Stimulated activated memory B cell treated with anti-CD40 and anti-IgM and Interleukin-4, amounts not matched to agents 10 μg/mL and 1 μg/mL and 100 μg/mL, for 72 hours (primary cell): ENCODE data around the gene VWC2.

ENCODE experiments used
- ATAC-seq: fragments of 150-1000 bp; cut with Tn5 transposase; 2 replicates; pipeline ENCODE4 v1.10.0; 2021
- H3K27ac Mint-ChIP-seq: one replicate; pipeline ENCODE4 v1.8.0; 2022; ENCODE audit warnings: mild to moderate bottlenecking, mixed read lengths
- H3K27me3 Mint-ChIP-seq: one replicate; pipeline ENCODE4 v1.8.0; 2022; ENCODE audit warnings: mixed read lengths
- H3K36me3 Mint-ChIP-seq: one replicate; pipeline ENCODE4 v1.8.0; 2022; ENCODE audit warnings: mixed read lengths
- H3K4me1 Mint-ChIP-seq: one replicate; pipeline ENCODE4 v1.8.0; 2022; ENCODE audit warnings: mixed read lengths
- H3K4me3 Mint-ChIP-seq: one replicate; pipeline ENCODE4 v1.8.0; 2022; ENCODE audit warnings: mild to moderate bottlenecking, moderate library complexity, mixed read lengths
- H3K9me3 Mint-ChIP-seq: one replicate; pipeline ENCODE4 v1.8.0; 2022; ENCODE audit warnings: mixed read lengths

Gene VWC2

DNA sequence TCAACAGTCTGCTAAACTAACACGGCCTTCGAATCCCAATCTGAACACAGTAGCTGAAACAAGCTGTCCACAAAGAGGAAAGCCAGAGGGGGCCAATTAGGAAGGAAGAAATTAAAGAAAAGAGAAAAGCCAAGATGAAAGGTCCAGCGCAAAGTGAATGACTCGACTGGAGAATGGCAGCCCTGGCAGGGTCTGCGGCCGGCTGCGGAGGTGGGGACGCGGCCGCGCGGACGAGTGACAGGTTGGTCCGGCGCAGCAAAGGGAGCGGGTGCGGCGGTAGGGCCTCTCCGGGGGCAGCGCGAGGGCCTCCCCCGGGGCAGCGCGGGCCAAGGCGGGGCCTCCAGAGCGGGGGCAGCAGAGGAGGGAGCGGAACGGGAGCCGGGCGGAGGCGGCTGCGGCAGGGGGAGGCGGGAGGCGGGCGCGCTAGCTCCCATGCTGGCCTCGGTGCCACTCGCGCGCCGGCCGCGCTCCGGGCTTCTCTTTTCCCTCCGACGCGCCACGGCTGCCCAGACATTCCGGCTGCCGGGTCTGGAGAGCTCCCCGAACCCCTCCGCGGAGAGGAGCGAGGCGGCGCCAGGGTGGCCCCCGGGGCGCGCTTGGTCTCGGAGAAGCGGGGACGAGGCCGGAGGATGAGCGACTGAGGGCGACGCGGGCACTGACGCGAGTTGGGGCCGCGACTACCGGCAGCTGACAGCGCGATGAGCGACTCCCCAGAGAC is at the start of gene VWC2:
VWC2 (plus strand) TSS at position 421 of the 718 bp plus-strand sequence. CDS start 1,798 bp downstream, outside the sequence.
- H3K36me3 Mint-ChIP-seq, result no peaks in the 10 kb centered on the region
- peak within 1 kb of the TSS; percentile 52 for H3K4me3 Mint-ChIP-seq
- peaks cover 7% of the 10 kb centered on the region for H3K9me3 Mint-ChIP-seq
- peaks cover 78% of the 10 kb centered on the region for H3K27me3 Mint-ChIP-seq
- no peak within 1 kb of the TSS for H3K27ac Mint-ChIP-seq
- H3K4me1 Mint-ChIP-seq, result peaks cover 12% of the 10 kb centered on the region
- no peak for ATAC-seq

DNA sequence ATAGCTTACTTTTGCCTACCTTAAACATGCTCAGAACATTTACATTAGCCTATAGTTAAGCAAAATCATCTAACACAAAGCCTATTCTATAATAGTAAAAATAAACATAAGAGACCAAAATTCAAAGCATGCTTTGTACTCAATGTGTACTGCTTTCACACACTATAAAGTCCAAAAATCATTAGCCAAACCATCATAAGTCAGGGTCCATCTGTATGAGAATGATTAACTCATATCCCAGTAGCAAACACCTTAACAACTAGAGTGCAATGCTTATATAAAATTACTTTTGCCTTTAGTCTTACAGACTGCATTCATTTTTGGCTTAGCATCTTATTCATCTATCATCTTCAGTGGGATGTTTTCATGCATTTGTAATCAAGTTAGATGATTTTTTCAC is 49.4 kb upstream of the VWC2 start:
- no peaks in the 10 kb centered on the region for H3K36me3 Mint-ChIP-seq
- no peaks in the 10 kb centered on the region for H3K4me1 Mint-ChIP-seq
- no peaks in the 10 kb centered on the region for H3K9me3 Mint-ChIP-seq
- no peaks in the 10 kb centered on the region for H3K27me3 Mint-ChIP-seq
- H3K27ac Mint-ChIP-seq, result no peak overlapping the region
- ATAC-seq, result no peak
- H3K4me3 Mint-ChIP-seq, result no peak overlapping the region

DNA sequence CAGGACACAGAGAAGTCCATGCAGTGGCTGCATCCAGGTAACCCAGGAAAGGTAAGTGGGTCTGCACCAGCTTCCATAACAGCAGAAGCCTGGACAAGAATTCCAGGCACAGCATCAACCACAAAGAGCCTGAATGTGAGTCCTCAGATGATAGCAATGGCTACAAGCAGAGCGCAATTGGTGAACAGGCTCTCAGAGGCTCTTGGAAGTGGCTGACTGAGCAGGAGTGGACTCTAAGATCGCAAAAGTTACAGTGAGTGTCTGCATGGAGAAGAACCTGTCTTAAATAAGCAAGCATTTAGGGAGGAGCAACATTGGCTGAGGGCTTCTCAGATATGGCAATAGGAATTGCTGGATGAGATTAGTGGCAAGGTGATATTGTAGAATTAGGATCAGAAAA is 41.6 kb upstream of the VWC2 start:
- Mint-ChIP-seq H3K4me1 (no peaks in the 10 kb centered on the region), H3K27ac (no peak overlapping the region), H3K9me3 (no peaks in the 10 kb centered on the region), H3K36me3 (no peaks in the 10 kb centered on the region), H3K27me3 (no peaks in the 10 kb centered on the region), H3K4me3 (no peak overlapping the region)
- ATAC-seq, result no peak

DNA sequence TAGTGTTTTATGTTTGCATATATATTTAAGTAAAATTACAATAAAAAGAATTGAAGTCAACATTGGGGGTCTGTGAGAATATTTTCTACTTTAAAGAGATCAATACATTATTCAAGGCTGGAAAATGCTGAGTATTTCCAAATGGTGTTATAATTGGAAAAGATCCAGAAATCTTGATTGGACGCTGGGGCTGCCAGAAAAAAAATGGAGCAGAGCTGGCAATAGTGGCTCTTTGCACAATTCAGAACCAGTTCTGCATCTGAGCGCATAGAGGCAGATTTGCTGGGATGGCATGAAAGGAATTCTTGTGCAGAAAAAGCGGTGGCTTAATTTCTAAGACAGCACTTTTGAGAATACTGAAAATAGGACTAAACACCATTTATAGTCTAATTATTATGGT is 10.8 kb upstream of the VWC2 start:
- ATAC-seq, result no peak
- Mint-ChIP-seq H3K4me3 (no peak overlapping the region), H3K4me1 (no peaks in the 10 kb centered on the region), H3K27me3 (no peaks in the 10 kb centered on the region), H3K9me3 (peaks cover 3% of the 10 kb centered on the region), H3K27ac (no peak overlapping the region), H3K36me3 (no peaks in the 10 kb centered on the region)

DNA sequence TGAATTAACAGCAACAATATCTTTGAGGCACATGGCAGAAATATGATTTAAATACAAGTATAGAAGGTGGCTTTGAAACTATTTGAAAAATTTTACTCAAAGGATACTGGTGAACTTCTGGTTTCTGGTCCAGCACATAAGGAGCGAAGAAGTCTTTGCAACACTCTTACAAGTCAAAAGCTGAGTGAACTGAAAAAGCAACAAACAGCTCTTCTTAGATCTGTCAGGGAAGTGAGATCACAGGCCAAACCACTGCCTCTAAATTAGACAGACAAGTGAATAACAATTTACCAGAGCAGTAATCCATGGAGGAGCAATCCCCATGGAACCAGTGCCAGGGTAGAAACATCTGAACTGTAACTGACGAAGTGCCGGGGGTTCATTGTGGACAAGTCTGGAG is 9.6 kb upstream of the VWC2 start:
- peaks cover 3% of the 10 kb centered on the region for H3K9me3 Mint-ChIP-seq
- no peaks in the 10 kb centered on the region for H3K36me3 Mint-ChIP-seq
- no peak for ATAC-seq
- H3K4me3 Mint-ChIP-seq, result no peak overlapping the region
- H3K27ac Mint-ChIP-seq, result no peak overlapping the region
- peaks cover 6% of the 10 kb centered on the region for H3K27me3 Mint-ChIP-seq
- H3K4me1 Mint-ChIP-seq, result no peaks in the 10 kb centered on the region

DNA sequence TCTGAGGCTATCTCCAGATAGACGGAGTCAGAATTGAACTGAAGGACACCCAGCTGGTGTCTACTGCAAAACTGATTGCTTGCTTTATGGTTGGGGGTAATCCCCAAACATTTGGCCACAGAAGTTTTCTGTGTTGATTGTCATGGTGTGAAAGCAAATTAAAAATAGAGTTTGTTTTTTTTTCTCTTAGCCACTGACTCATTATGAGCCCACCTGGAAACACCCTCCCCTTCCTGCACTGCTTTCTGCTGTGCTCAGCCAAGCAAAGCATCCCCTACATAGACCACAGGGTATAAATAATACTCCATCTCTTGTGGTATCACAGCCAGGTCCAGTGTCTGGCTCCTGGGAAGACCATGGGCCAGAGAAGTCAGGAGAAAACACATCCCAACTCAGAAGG is 6.5 kb upstream of the VWC2 start:
- ATAC-seq, result peak; percentile 65
- Mint-ChIP-seq H3K9me3 (peaks cover 10% of the 10 kb centered on the region), H3K27ac (no peak overlapping the region), H3K4me3 (no peak overlapping the region), H3K36me3 (no peaks in the 10 kb centered on the region), H3K4me1 (no peaks in the 10 kb centered on the region), H3K27me3 (peaks cover 38% of the 10 kb centered on the region)

DNA sequence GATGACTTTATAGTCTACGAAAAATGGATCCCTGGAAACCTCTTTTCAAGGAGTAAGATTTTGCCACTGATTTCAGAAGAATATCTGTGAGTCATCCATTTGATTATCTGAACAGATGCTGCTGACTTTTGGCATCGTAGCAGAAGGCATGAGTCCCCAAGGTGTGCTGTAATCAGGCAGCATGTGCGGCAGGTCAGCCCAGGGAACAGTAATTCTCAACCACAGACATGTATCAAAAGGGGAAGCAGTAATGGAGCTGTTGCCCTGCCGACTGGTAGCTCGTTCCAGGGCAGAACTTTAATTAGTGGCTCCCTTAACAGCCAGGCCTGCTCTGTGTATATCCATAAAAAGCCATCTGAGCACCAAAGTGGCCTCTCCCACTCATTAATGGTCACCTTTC is 5.7 kb upstream of the VWC2 start:
- Mint-ChIP-seq H3K27me3 (peaks cover 45% of the 10 kb centered on the region), H3K36me3 (no peaks in the 10 kb centered on the region), H3K4me3 (no peak overlapping the region), H3K27ac (no peak overlapping the region), H3K9me3 (peaks cover 10% of the 10 kb centered on the region), H3K4me1 (peaks cover 2% of the 10 kb centered on the region)
- ATAC-seq, result no peak

DNA sequence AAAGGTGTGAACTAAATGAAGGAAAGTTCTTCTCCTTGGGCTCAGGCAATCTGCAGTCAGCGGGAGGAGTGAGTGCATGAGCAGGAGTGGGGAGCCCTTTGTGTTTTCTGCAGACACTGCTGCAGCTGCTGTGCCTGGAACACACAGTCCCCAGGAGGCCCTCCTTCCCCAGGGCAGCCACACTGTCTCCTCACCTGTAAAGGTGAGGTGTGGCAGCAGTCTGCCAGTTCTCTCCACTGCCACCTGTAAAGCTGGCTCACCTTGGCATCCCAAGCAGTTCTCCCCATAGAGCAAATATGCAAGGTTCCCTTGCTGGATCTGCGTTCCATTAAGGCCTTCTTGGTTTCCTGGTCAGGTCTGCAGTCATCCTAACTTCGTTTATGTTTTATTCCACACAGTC is 5.2 kb upstream of the VWC2 start:
- Mint-ChIP-seq H3K9me3 (peaks cover 10% of the 10 kb centered on the region), H3K4me1 (peaks cover 7% of the 10 kb centered on the region), H3K36me3 (no peaks in the 10 kb centered on the region), H3K27ac (no peak overlapping the region), H3K27me3 (peaks cover 50% of the 10 kb centered on the region), H3K4me3 (no peak overlapping the region)
- ATAC-seq, result no peak

DNA sequence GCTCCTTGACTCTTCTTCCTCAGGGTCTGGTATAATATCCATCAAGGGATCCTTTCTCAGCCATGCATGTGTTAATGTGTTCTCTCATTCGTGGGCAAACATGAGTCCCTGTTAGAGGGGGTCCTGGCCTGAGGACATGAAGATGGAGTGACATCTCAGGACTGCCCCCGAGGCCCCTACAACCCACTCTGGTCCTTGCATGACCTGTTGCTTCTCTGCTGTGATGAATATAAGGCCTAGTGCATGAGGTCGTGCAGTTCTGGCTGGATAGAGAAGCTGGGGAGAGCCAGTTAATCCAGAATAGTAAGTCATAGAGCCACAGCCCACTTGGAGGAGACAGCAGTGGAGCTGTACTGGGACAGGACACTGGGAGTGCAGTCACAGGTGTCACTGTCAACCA is 4.6 kb upstream of the VWC2 start:
- peaks cover 10% of the 10 kb centered on the region for H3K9me3 Mint-ChIP-seq
- no peak for ATAC-seq
- no peak overlapping the region for H3K4me3 Mint-ChIP-seq
- peaks cover 8% of the 10 kb centered on the region for H3K4me1 Mint-ChIP-seq
- peaks cover 55% of the 10 kb centered on the region for H3K27me3 Mint-ChIP-seq
- no peak overlapping the region for H3K27ac Mint-ChIP-seq
- no peaks in the 10 kb centered on the region for H3K36me3 Mint-ChIP-seq

DNA sequence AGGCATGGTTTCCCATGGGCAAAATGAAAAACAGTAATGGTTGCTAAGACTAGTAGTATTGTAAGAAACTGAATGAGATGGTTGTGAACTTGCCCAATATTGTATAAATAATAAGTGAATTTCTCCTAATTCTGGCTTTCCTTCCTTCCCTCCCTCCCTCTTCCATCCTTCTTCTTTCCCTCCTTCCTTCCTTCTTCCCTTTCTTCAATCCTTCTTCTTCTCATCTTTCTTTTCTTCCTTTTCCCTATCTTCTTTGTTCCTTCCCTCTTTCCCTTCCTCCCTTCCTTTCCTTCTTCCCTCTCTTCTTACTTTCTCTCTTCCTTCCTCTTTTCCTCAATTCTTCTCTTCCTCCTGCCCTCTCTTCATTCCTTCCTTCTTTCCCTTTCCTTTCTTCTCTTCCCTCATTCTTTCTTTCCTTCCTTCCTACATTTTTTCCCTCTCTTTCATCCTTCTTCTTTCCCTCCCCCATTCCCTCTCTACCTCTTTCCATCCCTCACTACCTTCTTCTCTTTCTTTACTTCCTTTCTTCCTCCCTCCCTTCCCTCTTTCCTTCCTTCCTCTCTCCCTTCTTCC is 4.1 kb upstream of the VWC2 start:
- H3K36me3 Mint-ChIP-seq, result no peaks in the 10 kb centered on the region
- peaks cover 8% of the 10 kb centered on the region for H3K4me1 Mint-ChIP-seq
- peaks cover 9% of the 10 kb centered on the region for H3K9me3 Mint-ChIP-seq
- H3K4me3 Mint-ChIP-seq, result no peak overlapping the region
- peaks cover 60% of the 10 kb centered on the region for H3K27me3 Mint-ChIP-seq
- ATAC-seq, result no peak
- no peak overlapping the region for H3K27ac Mint-ChIP-seq

DNA sequence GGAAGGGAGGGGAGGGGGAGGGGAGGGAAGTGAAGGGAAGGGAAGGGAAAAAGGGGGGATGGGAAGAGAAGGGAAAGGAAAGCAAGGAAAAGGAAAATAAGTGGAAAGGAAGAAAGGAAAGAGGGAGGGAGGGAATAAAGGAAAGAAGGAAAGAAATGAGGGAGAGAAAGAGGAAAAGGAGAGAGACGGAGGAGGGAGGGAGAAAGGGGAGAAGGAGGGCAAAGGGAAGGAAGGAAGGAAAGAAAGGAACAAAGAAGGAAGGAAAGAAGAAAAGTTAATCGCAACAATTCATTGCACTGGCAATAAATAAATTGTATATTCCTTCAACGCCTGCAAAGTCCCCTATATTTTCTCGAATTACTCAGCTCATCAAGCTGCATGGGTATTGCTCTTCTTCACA is 2.6 kb upstream of the VWC2 start:
- Mint-ChIP-seq H3K36me3 (no peaks in the 10 kb centered on the region), H3K4me3 (no peak overlapping the region), H3K27me3 (peaks cover 75% of the 10 kb centered on the region), H3K27ac (no peak overlapping the region), H3K9me3 (peaks cover 7% of the 10 kb centered on the region), H3K4me1 (peaks cover 12% of the 10 kb centered on the region)
- no peak for ATAC-seq

DNA sequence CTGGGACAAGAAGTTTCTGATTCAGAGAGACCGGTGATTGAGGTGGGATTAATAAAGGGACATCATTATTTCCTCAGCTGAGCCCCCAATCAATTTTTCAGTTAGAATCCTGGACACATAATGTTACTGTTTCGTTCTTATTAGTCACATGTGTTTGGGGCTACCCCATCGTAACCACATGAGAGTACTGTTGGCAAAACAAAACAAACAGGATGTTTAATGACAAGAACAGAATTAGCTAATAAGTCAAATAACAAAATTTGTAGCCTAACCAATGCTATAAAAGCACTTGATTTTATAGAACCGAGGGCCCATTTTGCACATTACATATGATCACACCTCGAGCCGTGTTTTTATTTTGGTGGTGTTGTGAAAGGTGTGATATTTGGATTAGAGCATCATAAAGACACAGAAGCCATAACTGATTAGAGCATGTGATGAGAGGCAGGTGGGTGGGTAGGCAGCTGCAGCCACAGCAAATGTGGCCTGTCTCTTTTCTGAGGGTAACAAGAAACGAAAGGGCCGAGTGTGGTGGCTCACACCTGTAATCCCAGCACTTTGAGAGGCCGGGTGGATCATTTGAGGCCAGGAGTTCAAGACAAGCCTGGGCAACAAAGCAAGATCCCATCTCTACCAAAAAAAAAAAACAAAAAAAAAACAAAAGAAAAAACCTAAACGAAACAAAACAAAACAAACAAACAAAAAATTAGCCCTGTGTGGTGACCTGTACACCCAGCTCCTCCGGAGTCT is 1.8 kb upstream of the VWC2 start:
- ATAC-seq, result no peak
- H3K9me3 Mint-ChIP-seq, result peaks cover 7% of the 10 kb centered on the region
- no peaks in the 10 kb centered on the region for H3K36me3 Mint-ChIP-seq
- no peak overlapping the region for H3K27ac Mint-ChIP-seq
- no peak overlapping the region for H3K4me3 Mint-ChIP-seq
- H3K27me3 Mint-ChIP-seq, result peaks cover 80% of the 10 kb centered on the region
- H3K4me1 Mint-ChIP-seq, result peaks cover 12% of the 10 kb centered on the region

DNA sequence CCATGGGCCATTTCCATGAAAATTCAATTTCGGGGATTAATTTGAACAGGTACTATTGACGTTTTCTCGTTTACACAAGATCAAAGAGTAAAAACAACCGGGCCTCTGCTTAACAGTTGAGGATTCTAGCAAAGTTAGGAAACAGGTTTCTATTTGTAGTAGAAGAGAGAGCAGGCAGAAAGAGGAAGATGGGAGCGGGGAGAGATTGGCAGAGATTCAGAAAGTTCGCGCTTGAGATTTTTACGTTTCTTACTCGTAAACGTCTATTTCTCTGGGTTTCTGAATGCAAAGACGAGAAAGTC is 571 bp upstream of the VWC2 start:
- no peaks in the 10 kb centered on the region for H3K36me3 Mint-ChIP-seq
- no peak overlapping the region for H3K27ac Mint-ChIP-seq
- H3K9me3 Mint-ChIP-seq, result peaks cover 7% of the 10 kb centered on the region
- peaks cover 80% of the 10 kb centered on the region for H3K27me3 Mint-ChIP-seq
- peak overlapping the region; percentile 52 for H3K4me3 Mint-ChIP-seq
- H3K4me1 Mint-ChIP-seq, result peaks cover 12% of the 10 kb centered on the region
- ATAC-seq, result no peak

DNA sequence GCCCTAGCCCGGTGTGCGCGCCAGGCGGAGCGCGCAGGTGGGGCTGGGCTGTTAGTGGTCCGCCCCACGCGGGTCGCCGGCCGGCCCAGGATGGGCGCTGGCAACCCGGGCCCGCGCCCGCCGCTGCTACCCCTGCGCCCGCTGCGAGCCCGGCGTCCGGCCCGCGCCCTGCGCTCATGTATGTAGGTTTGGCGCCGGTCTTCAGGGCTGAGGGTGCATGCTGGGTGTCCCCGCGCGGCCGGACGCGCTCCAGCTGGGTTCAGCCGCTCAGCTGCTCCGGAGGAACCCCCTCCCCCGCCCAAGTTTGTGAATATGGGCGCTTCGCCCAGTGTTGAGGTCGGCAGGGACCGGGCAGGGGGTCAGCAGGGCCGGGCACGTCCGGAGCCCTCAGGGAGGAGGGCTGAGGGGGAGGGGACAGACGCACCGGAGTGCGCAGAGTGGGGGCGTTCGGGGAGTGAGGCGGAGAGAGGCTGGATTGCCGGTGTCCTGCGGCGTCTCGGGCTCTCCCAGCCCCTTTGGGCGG is 559 bp downstream of the VWC2 start:
- peaks cover 12% of the 10 kb centered on the region for H3K4me1 Mint-ChIP-seq
- H3K27ac Mint-ChIP-seq, result no peak overlapping the region
- no peak overlapping the region for H3K4me3 Mint-ChIP-seq
- H3K36me3 Mint-ChIP-seq, result no peaks in the 10 kb centered on the region
- H3K9me3 Mint-ChIP-seq, result peaks cover 7% of the 10 kb centered on the region
- peak; percentile 36 for ATAC-seq
- H3K27me3 Mint-ChIP-seq, result peaks cover 72% of the 10 kb centered on the region

DNA sequence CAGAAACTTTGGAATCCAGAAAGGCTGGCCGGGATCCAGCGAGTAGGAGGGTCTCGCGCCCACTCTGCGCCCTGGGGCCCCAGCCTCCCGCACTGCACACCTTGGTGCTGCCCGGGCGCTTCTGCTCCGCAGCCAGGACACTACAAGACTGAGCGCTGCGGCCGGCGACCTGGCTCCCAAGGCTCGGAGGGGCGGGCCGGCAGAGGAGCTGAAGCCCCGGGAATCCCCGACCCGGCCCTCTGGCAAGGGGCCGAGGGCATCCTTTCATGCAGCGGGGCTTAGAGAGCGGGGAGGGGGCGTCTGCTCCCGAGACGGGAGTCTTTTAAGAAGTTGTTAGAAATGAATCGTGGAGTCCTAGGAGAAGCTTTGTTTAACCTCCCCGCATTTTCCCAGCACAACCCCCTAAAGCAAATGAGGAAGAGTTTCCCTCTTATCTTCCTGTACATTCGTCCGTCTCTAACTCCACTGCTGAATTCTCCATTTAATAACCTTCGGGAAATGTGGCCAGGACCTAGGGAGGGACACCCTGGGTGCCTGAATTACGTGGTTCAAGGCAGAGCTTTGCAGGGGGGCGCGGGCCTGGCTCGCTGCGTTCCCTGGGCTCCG is 1.1 kb downstream of the VWC2 start:
- peaks cover 4% of the 10 kb centered on the region for H3K9me3 Mint-ChIP-seq
- no peak for ATAC-seq
- no peak overlapping the region for H3K27ac Mint-ChIP-seq
- H3K27me3 Mint-ChIP-seq, result peaks cover 67% of the 10 kb centered on the region
- no peaks in the 10 kb centered on the region for H3K36me3 Mint-ChIP-seq
- peaks cover 12% of the 10 kb centered on the region for H3K4me1 Mint-ChIP-seq
- peak overlapping the region; percentile 12 for H3K4me3 Mint-ChIP-seq
